Right ventricle myocardium inferior (tissue), 1 donor: ENCODE results near the gene CFAP46. TPM values are rescaled to one million over a fixed set of nuclear protein-coding genes. Genes with fewer than 3 reads are reported as not detected.

Experiments
- ATAC-seq: fragments of 200-7000 bp; cut with Tn5 transposase; one replicate; pipeline ENCODE4 v1.9.1; 2020; ENCODE audit warnings: mild to moderate bottlenecking, moderate library complexity
- DNase-seq: peaks from one replicate; pipeline ENCODE4 v3.0.0; 2021; ENCODE audit errors: missing footprints
- intact Hi-C: fragments of 100-400 bp; cut with DNase I; formaldehyde crosslinking; loops from one replicate; pipeline ENCODE4 v1.11.0; 2022
- total RNA-seq: library from RNA; stranded (reverse); fragmentation: NEBNext Ultra II Directional; extraction: Animal tissue kit (Norgen Biotek cat#: 25700); gene quantifications from one replicate; pipeline ENCODE4 v1.2.1, GENCODE V29; 2021
- donor health status: DM: no; HTN: yes; CAD: no; lungs with severe emphysema.

CFAP46 gene
- total RNA-seq, 1 donor from 2014 or later, result 0.57 TPM

DNA sequence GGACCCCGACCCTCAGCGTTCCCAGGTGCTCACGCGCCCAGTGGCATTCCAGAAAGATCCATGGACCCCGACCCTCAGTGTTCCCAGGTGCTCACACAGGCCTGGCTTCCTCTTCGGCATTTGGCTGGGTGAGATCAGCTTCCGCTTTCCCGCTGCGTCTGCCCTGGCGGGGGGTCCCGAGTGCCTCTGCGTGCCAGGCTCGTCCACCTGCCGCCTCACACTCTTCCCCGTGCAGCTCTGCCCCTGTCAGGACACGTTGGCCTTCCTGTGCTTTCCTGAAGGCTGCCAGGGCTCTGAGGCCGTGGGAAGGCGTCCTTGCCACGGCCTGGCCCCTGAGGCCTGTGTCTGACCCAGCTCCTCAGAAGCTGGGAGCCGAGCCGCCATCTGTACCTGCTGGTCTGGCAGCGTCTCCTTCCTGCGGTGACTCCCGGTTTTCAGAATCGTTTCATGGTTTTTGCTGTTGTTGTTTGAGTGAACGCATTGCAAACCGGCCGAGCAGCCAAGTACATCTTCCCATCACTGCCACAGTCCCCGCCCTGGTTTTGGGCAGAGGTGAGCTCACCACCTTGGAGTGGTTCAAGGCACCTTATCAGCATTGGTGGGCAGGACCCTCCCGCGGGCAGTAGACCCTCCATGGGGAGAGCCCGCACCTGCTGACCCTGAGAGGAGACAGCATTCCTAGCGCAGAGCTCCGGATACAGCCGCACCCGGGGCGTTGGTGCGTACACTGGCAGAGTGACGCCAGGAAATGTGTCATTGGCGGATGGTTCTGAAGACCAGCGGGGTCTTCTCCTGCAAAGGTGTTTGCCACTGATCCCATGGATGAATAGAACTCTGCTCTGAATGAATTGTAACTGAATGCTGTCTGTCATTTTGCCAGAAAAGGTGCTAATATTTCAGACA lies 173.8 kb downstream of the CFAP46 start:
- DNase-seq (no peak), ATAC-seq (no peak)
- intact Hi-C loops, result no loop called here

DNA sequence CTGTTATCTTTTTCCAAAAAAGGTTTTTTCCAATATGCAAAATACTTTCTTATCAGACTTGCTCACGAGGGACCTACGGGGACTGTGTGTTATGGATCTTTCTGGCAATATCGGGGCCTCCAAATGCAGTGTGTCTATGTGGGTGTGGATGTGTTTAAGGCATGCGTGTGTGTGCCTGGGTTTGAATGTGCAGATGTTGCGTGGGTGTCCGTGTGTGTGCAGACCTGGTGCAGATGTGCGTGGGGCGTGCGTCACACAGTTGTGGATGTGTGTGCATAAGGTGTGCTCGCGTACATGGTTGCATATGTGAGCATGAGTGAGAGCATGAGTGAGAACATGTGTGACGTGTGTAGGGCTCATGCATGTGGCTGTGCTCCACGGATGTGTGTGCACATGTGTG lies 176.1 kb downstream of the CFAP46 start:
- intact Hi-C loops, result no loop called here
- DNase-seq (no peak), ATAC-seq (no peak)

DNA sequence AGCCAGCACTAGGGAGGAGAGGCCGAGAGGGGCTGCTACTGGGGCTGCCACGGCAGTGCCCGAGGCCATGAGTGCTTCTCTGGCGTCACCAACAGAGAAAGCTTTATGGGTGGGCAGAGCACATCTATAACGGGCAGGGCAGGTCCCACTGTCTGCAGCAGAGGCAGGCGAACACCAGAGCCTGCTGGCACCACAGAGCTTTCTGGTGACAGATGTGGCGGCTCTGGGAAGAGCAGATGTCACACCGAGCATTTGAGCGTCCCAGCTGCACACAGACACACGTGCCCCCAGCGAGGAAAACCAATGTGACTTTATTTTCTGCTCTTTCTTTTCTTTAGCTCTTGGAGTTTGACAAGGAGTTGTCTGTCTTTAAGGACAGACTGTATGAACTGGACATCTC lies 176.9 kb downstream of the CFAP46 start:
- intact Hi-C loops, result no loop called here
- ATAC-seq (no peak), DNase-seq (no peak)

DNA sequence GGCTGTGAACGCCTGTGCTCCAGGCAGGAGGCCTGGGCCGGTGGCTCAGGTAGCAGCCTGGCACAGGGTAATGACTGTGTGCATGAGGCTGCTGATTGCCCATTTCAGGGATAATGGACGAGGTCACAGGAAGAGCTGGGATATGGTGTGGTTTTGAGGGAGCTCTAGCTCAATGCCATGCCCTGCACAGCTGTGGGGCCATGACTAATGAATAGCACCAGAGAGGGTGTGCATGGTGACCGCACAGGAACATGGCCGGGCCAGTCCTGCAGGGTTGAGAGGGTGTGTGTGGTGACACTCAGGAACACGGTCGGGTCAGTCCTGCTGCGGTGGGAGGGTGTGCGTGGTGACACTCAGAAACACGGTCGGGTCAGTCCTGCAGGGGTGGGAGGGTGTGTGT lies 178.3 kb downstream of the CFAP46 start:
- intact Hi-C loops, result no loop called here
- DNase-seq (no peak), ATAC-seq (no peak)

DNA sequence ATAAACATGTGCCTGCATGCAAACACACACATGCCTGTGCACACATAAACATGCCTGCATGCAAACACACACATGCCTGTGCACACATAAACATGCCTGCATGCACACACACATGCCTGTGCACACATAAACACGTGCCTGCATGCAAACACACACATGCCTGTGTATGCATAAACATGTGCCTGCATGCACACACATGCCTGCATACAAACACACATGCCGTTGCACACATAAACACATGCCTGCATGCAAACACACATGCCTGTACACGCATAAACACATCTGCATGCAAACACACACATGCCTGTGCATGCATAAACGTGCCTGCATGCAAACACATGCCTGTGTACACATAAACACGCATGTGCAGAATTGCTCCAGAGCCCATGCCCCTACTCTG lies 178.8 kb downstream of the CFAP46 start:
- DNase-seq, result no peak
- no peak for ATAC-seq
- intact Hi-C loops, result no loop called here

DNA sequence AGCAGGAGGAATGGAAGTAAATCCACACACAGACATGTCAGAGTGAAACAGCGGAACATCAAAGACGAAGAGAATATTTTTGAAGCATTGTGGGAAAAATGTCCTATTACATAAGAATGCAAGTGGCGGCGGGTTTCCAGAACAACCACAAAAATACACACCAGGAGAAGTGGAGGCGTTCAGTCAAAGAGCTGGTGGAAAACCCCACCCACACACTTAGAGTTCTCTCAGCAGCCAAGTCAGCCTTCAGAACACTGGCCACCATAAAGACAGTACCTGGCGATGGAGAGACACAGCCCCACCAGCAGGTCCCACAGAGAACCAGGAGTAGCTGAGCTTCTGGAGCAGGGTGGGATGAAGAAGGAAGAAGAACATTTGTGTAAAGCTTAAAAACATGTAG lies 180.1 kb downstream of the CFAP46 start:
- intact Hi-C loops, result no loop called here
- DNase-seq (no peak), ATAC-seq (no peak)

DNA sequence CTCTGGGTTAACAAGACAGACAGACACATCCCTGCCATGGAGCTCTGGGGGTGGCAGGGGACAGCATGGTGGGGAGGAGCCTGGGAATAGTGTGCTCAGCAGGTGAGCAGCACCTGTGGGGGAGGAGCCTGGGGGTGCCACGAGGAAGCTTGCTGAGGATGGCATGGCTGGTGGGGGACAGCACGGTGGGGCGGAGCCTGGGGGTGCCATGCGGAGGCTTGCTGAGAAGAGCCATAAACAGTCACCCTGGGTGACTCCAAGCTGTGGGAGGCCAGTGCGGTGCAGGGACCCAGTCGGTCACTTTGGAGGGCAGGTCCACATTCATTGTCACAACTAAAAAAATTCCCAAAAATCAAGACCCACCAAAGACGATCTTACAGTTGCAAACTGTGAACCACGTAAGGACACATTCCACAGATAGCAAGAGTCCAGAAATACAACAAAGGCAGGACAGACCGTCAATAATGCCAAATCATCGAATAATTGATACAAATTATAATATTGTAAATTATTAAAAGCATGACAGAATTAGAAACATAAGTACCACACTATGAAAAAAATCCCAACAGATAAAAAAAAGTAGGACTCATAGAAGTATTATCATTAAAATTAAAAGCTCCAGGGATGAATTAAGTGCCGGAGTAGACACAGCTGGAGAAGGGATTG lies 180.8 kb downstream of the CFAP46 start:
- ATAC-seq (no peak), DNase-seq (no peak)
- intact Hi-C loops, result no loop called here

DNA sequence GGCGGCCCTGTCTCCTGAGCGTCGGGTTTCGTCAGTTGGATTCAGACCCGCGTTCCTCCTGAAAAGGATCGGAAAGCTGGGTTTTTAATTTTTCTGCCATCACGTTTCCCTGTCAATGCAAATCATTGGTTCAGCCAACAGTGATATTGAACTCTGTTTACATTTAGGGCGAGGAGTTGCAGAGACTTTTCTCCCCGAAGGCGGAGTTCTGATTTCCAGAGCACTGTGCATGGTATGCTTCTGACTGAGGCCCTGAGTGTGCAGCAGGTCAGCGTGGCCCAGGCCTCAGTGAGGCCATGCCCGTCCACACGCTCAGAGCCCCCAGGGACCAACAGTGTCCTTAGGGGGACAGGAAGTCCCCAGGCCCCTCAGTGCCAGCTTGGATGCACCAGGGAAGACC lies 183.5 kb downstream of the CFAP46 start:
- ATAC-seq, result peak; percentile 21
- intact Hi-C loops, result no loop called here

More for the DNA sequence above, 183.5 kb downstream of the CFAP46 start:
- DNase-seq, result no peak

Other genes starting within 250 kb of the CFAP46 start
- gene NKX6-2, start 156.4 kb downstream of the CFAP46 start, total RNA-seq, result not detected
- not detected for gene ADGRA1, start 145.4 kb upstream of the CFAP46 start, total RNA-seq
- not detected for gene KNDC1, start 217.6 kb upstream of the CFAP46 start, total RNA-seq